H1 (cell line): ENCODE data around the gene GBE1. TPM values are rescaled to one million over a fixed set of nuclear protein-coding genes. Genes with fewer than 3 reads are reported as not detected.

Experiments used
- E2F6 ChIP-seq: IDR thresholded peaks from 2 replicates; pipeline ENCODE4 v1.6.1; 2012; ENCODE audit warnings: inconsistent platforms
- EP300 ChIP-seq, 2 experiments: IDR thresholded peaks; 1 replicate in 1 of 2; 2 replicates in 1 of 2; pipeline ENCODE4 v1.6.1; 2011 to 2012; ENCODE audit warnings: low read depth in 2 of 2, low read length in 2 of 2, mild to moderate bottlenecking in 2 of 2, borderline replicate concordance in 1 of 2, inconsistent platforms in 1 of 2, moderate library complexity in 1 of 2
- SAP30 ChIP-seq: fragments of 300-600 bp; sonication (generic); IDR thresholded peaks from 2 replicates; pipeline ENCODE4 v1.7.1; 2012; ENCODE audit warnings: low read length, moderate library complexity, mild to moderate bottlenecking, inconsistent platforms; ENCODE audit not compliant: insufficient read depth, insufficient replicate concordance
- SP2 ChIP-seq: IDR thresholded peaks from 2 replicates; pipeline ENCODE4 v1.6.1; 2012; ENCODE audit warnings: mild to moderate bottlenecking, low read length, inconsistent platforms
- polyA plus RNA-seq, 7 experiments: library from polyadenylated mRNA; depleted of rRNA in 3 of 7; stranded (reverse) in 5 of 7; unstranded in 2 of 7; fragments of >200 nt in 5 of 7; fragments of 200-250 nt in 2 of 7; gene quantifications; 1 replicate in 5 of 7; 2 replicates in 1 of 7; 4 replicates in 1 of 7; pipeline versions ENCODE4 v1.2.1 to v1.2.3, GENCODE V29; 2011 to 2013; ENCODE audit warnings: missing spikeins in 2 of 7, mixed read lengths in 2 of 7
- total RNA-seq: library from RNA; stranded (reverse); fragmentation: NEBNext Ultra II Directional; extraction: Animal tissue kit (Norgen Biotek cat#: 25700); gene quantifications from 2 replicates; pipeline ENCODE4 v1.2.1, GENCODE V29; 2021

GBE1 gene
- total and polyA plus RNA-seq, 2 of the 8 experiments (the other 6 are each of a cell fraction or from before 2014, with no cell fraction given), result 3.3 to 7.3 TPM

DNA sequence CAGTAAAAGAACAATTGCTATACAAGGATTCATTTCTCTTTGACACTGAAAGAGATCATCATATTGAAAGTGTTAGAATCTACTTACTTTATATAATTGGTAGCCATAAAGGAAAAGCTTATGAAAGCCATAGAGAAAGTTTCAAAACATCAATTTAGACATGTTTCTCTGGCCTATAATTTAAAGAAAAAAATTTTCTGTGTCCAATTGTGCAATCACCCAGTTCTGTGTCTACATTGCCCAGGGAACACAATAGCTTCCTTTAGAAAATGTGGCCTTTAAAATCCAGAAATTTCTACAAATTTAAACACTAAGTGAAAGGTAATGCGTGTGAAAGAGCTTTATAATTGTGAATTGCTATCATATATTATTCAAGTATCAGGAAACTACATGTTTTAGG is 259.2 kb downstream of the GBE1 start (continued):
- no peak for TF ChIP-seq E2F6
- TF ChIP-seq SAP30, result no peak
- TF ChIP-seq SP2, result no peak
- TF ChIP-seq EP300 (IDR thresholded peaks at IDR 0.05; ENCODE audit: borderline replicate concordance in 1 of 2, low read depth in 2 of 2, low read length in 2 of 2), result no peak
